Activated CD8-positive, alpha-beta memory T cell treated with anti-CD3 and anti-CD28 coated beads, Interleukin-2, amount 10 ng/mL, durations not matched to agents 7 days and 5 days (primary cell): Measurements from ENCODE around the gene NOSTRIN. TPM values are rescaled to one million over a fixed set of nuclear protein-coding genes. Genes with fewer than 3 reads are reported as not detected.

ENCODE experiments used
- ATAC-seq: fragments of 150-1000 bp; cut with Tn5 transposase; one replicate; pipeline ENCODE4 v1.10.0; 2021; ENCODE audit warnings: moderate library complexity
- CTCF ChIA-PET: fragments of 350-600 bp; sonication (Branson Sonifier 250); formaldehyde crosslinking; loops from one replicate; lab custom pipeline; 2021; ENCODE audit warnings: antibody characterized with exemption; lab: Charles Lee
- DNase-seq: peaks from one replicate; pipeline ENCODE4 v3.0.0-alpha.2; 2020
- H3K27ac Mint-ChIP-seq: one replicate; pipeline ENCODE4 v1.8.0; 2021; ENCODE audit warnings: mild to moderate bottlenecking, mixed read lengths
- H3K27me3 Mint-ChIP-seq: one replicate; pipeline ENCODE4 v1.8.0; 2021; ENCODE audit warnings: mixed read lengths
- H3K36me3 Mint-ChIP-seq: one replicate; pipeline ENCODE4 v1.8.0; 2021; ENCODE audit warnings: mild to moderate bottlenecking, mixed read lengths
- H3K4me1 Mint-ChIP-seq: one replicate; pipeline ENCODE4 v1.8.0; 2021; ENCODE audit warnings: mixed read lengths
- H3K4me3 Mint-ChIP-seq: one replicate; pipeline ENCODE4 v1.8.0; 2021; ENCODE audit warnings: mild to moderate bottlenecking, moderate library complexity, mixed read lengths
- H3K9me3 Mint-ChIP-seq: one replicate; pipeline ENCODE4 v1.8.0; 2022; ENCODE audit warnings: low read depth, mixed read lengths
- total RNA-seq, 2 experiments: library from RNA; stranded (reverse); gene quantifications; one replicate each; pipeline ENCODE4 v1.2.3, GENCODE V29; 2021

The NOSTRIN gene
- total RNA-seq, 2 experiments from 2014 or later, result not detected

DNA sequence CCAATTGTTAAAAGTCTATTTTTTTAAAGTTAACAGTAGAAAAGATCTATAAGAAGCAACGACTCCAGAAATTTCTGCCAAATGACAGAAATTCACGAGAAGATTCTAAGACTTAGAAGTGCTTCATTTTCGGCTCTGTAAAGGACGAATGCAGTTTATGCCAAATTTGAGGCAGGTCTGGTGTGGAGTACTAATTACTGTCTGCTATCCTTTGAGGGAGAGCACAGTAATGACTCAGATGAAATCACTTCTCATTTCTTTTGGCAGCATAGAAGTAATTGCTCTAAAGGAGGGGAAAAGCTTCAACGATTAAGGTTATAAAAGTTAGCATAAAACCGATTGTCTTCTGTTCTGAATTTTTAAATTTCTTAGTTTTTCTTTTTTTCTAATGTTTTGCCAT is 110.0 kb downstream of the NOSTRIN start:
- Mint-ChIP-seq H3K9me3 (peaks cover 6% of the 10 kb centered on the region), H3K4me3 (no peak overlapping the region), H3K4me1 (peaks cover 14% of the 10 kb centered on the region), H3K27ac (no peak overlapping the region), H3K36me3 (peaks cover 9% of the 10 kb centered on the region), H3K27me3 (peaks cover 51% of the 10 kb centered on the region)
- ATAC-seq (no peak), DNase-seq (no peak)
- CTCF ChIA-PET, result no interaction called here

GRCh38 chr2:168912901-168913369 is 110.5 kb downstream of the NOSTRIN start:
- H3K27me3 Mint-ChIP-seq, result peaks cover 48% of the 10 kb centered on the region
- peaks cover 6% of the 10 kb centered on the region for H3K9me3 Mint-ChIP-seq
- H3K4me1 Mint-ChIP-seq, result peaks cover 14% of the 10 kb centered on the region
- CTCF ChIA-PET, result no interaction called here
- ATAC-seq (no peak), DNase-seq (no peak)
- H3K36me3 Mint-ChIP-seq, result peaks cover 9% of the 10 kb centered on the region
- H3K4me3 Mint-ChIP-seq, result no peak overlapping the region
- no peak overlapping the region for H3K27ac Mint-ChIP-seq

DNA sequence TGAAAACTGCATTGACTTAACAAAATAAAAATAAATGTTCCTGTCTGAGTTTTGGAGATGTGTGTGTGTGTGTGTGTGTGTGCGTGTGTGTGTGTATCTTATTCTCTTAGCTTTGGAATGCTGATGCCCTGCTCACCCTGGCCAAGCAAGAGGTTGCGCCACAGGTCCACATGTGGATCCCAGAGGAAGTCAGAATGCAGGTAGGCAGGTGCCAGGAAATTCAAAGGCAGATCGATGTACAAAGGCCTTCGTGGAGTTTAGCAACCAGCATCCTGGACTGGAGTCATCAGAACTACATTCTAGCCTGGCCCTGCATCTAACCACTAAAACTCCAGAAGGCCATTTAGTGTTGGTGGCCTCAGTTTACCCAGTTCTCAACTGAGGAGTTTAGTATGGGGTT is 111.1 kb downstream of the NOSTRIN start:
- peaks cover 14% of the 10 kb centered on the region for H3K4me1 Mint-ChIP-seq
- CTCF ChIA-PET, result no interaction called here
- ATAC-seq, result no peak
- H3K9me3 Mint-ChIP-seq, result peaks cover 6% of the 10 kb centered on the region
- no peak overlapping the region for H3K27ac Mint-ChIP-seq
- peaks cover 9% of the 10 kb centered on the region for H3K36me3 Mint-ChIP-seq
- DNase-seq, result no peak
- peaks cover 47% of the 10 kb centered on the region for H3K27me3 Mint-ChIP-seq
- H3K4me3 Mint-ChIP-seq, result no peak overlapping the region

Other genes with a start within 250 kb of the NOSTRIN start
- gene SPC25, start 87.8 kb downstream of the NOSTRIN start, total RNA-seq, result 10 to 100 TPM; 40.1 to 42.1 TPM
- not detected for gene G6PC2, start 98.7 kb downstream of the NOSTRIN start, total RNA-seq
- not detected for gene ABCB11, start 228.7 kb downstream of the NOSTRIN start, total RNA-seq